H1 (cell line): ENCODE results near the gene ABCC9. TPM values are rescaled to one million over a fixed set of nuclear protein-coding genes. Genes with fewer than 3 reads are reported as not detected.

Experiments
- CTBP2 ChIP-seq: IDR thresholded peaks from 2 replicates; pipeline ENCODE4 v1.7.0; 2011; ENCODE audit warnings: borderline replicate concordance, mild to moderate bottlenecking, moderate library complexity, mixed read lengths, low read length; ENCODE audit not compliant: insufficient read depth, insufficient read length
- GABPA ChIP-seq: IDR thresholded peaks from 2 replicates; pipeline ENCODE4 v1.6.1; 2011; ENCODE audit warnings: mild to moderate bottlenecking, low read length, moderate library complexity, borderline replicate concordance; ENCODE audit not compliant: insufficient read depth
- GTF2F1 ChIP-seq: IDR thresholded peaks from 2 replicates; pipeline ENCODE4 v1.6.1; 2012; ENCODE audit warnings: low read depth, low read length, improper control_type of control experiment, borderline replicate concordance
- MAFK ChIP-seq: IDR thresholded peaks from 2 replicates; pipeline ENCODE4 v1.6.1; 2012; ENCODE audit warnings: low read depth, mild to moderate bottlenecking, improper control_type of control experiment, low read length
- SIRT6 ChIP-seq: IDR thresholded peaks from one replicate; pipeline ENCODE4 v1.7.1; 2012; ENCODE audit warnings: low read length, inconsistent platforms
- SUZ12 ChIP-seq: fragments of 200-600 bp; sonication (generic); IDR thresholded peaks from 2 replicates; pipeline ENCODE4 v1.6.1; 2012; ENCODE audit warnings: mild to moderate bottlenecking, inconsistent platforms, low read length, moderate library complexity, mixed read lengths
- polyA plus RNA-seq, 7 experiments: library from polyadenylated mRNA; depleted of rRNA in 3 of 7; stranded (reverse) in 5 of 7; unstranded in 2 of 7; fragments of >200 nt in 5 of 7; fragments of 200-250 nt in 2 of 7; gene quantifications; 1 replicate in 5 of 7; 2 replicates in 1 of 7; 4 replicates in 1 of 7; pipeline versions ENCODE4 v1.2.1 to v1.2.3, GENCODE V29; 2011 to 2013; ENCODE audit warnings: missing spikeins in 2 of 7, mixed read lengths in 2 of 7
- total RNA-seq: library from RNA; stranded (reverse); fragmentation: NEBNext Ultra II Directional; extraction: Animal tissue kit (Norgen Biotek cat#: 25700); gene quantifications from 2 replicates; pipeline ENCODE4 v1.2.1, GENCODE V29; 2021

The ABCC9 gene
- total and polyA plus RNA-seq, 2 of the 8 experiments (the other 6 are each of a cell fraction or from before 2014, with no cell fraction given), result under 0.01 TPM; not detected in 1

DNA sequence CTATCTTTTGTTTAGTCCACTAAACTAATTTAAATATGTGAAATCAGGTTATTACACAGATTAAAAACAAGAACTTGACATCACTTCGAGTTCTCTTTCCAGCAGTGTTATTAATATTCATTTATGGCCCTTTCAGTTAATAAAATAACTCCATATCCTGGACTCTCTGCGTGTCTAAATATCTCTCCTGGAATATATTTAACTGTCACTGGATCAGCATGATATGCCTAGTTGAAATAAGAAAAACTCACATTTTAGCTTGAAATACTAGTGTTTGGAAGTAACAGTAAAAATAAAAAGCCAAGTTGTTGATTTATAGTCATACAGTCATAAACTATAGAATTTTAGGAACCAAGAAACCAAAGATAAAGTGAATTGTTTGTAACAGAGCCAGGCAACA lies 45.6 kb downstream of the ABCC9 start (continued):
- TF ChIP-seq CTBP2, result no peak
- TF ChIP-seq GTF2F1, result no peak
- TF ChIP-seq GABPA, result no peak
- no peak for TF ChIP-seq MAFK
- TF ChIP-seq SUZ12, result no peak
- no peak for TF ChIP-seq SIRT6
